8988T (cell line): ENCODE measurements around the gene PRR36.

Experiments
- DNase-seq: peaks from one replicate; pipeline ENCODE4 v3.0.0; 2011

Gene PRR36

GRCh38 chr19:7842661-7843294 is 31.4 kb downstream of the PRR36 start:
- DNase-seq, result no peak

GRCh38 chr19:7841751-7842660 is 32.2 kb downstream of the PRR36 start:
- no peak for DNase-seq

- no peak for DNase-seq
Measured at GRCh38 chr19:7840629-7841028, 33.6 kb downstream of the PRR36 start.

- no peak for DNase-seq
Measured at GRCh38 chr19:7839476-7839875, 34.7 kb downstream of the PRR36 start.

- peak; percentile 19 for DNase-seq
Measured at GRCh38 chr19:7833225-7834099, 40.7 kb downstream of the PRR36 start.

- DNase-seq, result no peak
Measured at GRCh38 chr19:7832781-7833180, 41.4 kb downstream of the PRR36 start.

GRCh38 chr19:7832009-7832408 is 42.2 kb downstream of the PRR36 start:
- no peak for DNase-seq

- DNase-seq, result peak; percentile 82
Measured at GRCh38 chr19:7831452-7831851, 42.7 kb downstream of the PRR36 start.

- DNase-seq, result no peak
Measured at GRCh38 chr19:7830823-7831222, 43.4 kb downstream of the PRR36 start.

- DNase-seq, result no peak
Measured at GRCh38 chr19:7830272-7830771, 43.9 kb downstream of the PRR36 start.

- peak; percentile 87 for DNase-seq
Measured at GRCh38 chr19:7829561-7830271, 44.5 kb downstream of the PRR36 start, which contains the start of gene EVI5L. TSS of gene EVI5L (plus strand) at chr19:7830218. CDS start at chr19:7846543, 16,325 bp downstream.

- no peak for DNase-seq
Measured at GRCh38 chr19:7829166-7829520, 45.0 kb downstream of the PRR36 start.

- no peak for DNase-seq
Measured at GRCh38 chr19:7823686-7824301, 50.4 kb downstream of the PRR36 start.

- no peak for DNase-seq
Measured at GRCh38 chr19:7822910-7823515, 51.2 kb downstream of the PRR36 start.

GRCh38 chr19:7820588-7820987 is 53.6 kb downstream of the PRR36 start:
- DNase-seq, result no peak

GRCh38 chr19:7819337-7819736 is 54.9 kb downstream of the PRR36 start:
- DNase-seq, result no peak

GRCh38 chr19:7818806-7819205 is 55.4 kb downstream of the PRR36 start:
- no peak for DNase-seq
